Rectal smooth muscle tissue (tissue), 1 donor: Measurements from ENCODE around the gene CDH13.

Experiments used
- H3K27ac ChIP-seq: one replicate; pipeline ENCODE4 v1.7.0; 2013; ENCODE audit warnings: low read depth, low read length, inconsistent platforms
- H3K27me3 ChIP-seq: one replicate; pipeline ENCODE4 v1.7.0; 2013; ENCODE audit warnings: low read length; ENCODE audit not compliant: control insufficient read depth, insufficient read depth
- H3K36me3 ChIP-seq: one replicate; pipeline ENCODE4 v1.7.0; 2013; ENCODE audit warnings: low read length; ENCODE audit not compliant: control insufficient read depth, insufficient read depth
- H3K4me1 ChIP-seq: one replicate; pipeline ENCODE4 v1.7.0; 2013; ENCODE audit warnings: low read length; ENCODE audit not compliant: control insufficient read depth, insufficient read depth
- H3K4me3 ChIP-seq: one replicate; pipeline ENCODE4 v1.7.0; 2013; ENCODE audit warnings: low read length
- H3K9ac ChIP-seq: one replicate; pipeline ENCODE4 v1.7.0; 2013; ENCODE audit warnings: low read length

The CDH13 gene

DNA sequence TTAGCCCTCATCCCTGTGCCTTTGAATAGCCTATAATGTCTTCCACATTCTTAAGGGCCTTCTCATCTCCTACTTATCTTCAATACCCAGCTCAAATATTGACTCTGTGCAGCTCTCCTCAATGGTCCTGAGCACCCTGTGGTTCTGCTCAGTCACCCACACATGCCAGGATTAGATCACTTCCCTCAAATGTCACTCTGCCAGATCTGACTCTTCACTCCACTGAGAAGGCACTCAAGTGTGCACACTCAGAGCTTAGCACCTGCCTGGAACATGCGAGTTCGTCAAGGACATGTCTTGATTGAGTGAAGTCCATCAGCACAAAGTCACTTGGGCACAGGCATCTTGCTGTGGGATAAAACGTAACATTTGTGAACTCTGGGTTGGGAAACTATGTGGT is 404.8 kb downstream of the CDH13 start:
- Histone ChIP-seq H3K4me3 (no peak overlapping the region), H3K27me3 (no peaks in the 10 kb centered on the region), H3K36me3 (no peaks in the 10 kb centered on the region), H3K9ac (no peak overlapping the region), H3K27ac (no peak overlapping the region), H3K4me1 (no peaks in the 10 kb centered on the region)

DNA sequence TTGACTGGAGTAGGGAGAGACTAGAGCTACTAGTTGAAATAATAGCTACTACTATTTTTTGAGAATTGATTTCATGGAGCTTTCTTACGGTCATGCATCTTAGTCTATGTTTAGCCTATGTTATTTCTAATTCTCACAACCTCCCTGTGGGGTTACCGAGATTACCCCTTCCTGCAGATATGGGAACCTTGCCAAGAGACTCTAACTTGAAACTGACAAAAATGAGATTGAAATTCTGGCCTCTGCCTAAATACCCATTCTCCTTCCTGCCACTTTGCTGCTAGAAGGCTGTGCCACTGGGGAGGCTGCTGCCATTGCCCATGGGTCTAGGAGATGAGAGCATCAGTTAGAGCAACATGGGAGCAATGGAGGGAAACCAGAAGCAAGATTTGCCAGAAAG is 410.3 kb downstream of the CDH13 start:
- H3K4me1 ChIP-seq, result no peaks in the 10 kb centered on the region
- no peak overlapping the region for H3K27ac ChIP-seq
- H3K36me3 ChIP-seq, result no peaks in the 10 kb centered on the region
- H3K27me3 ChIP-seq, result no peaks in the 10 kb centered on the region
- H3K4me3 ChIP-seq, result no peak overlapping the region
- H3K9ac ChIP-seq, result no peak overlapping the region

DNA sequence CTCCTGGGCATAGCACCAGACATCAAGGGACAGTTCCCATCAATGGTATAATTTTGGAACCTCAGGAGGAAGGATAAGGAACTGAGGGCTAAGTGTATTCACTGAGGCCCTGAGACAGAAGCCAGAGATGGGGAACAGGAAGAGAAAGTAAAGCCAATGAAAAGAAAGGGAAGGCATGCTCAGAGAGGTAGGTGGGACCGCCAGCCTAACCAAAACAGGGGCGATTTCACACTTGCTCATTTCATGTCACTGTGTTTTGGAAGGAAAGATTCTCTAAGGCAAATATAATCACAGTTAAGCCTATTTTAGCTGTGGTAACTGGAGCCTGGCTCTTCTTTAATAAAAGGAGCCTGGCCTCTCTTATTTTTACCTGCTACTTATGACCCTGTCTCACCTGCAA is 411.1 kb downstream of the CDH13 start:
- Histone ChIP-seq H3K27me3 (no peaks in the 10 kb centered on the region), H3K27ac (no peak overlapping the region), H3K4me1 (no peaks in the 10 kb centered on the region), H3K9ac (no peak overlapping the region), H3K4me3 (no peak overlapping the region), H3K36me3 (no peaks in the 10 kb centered on the region)

DNA sequence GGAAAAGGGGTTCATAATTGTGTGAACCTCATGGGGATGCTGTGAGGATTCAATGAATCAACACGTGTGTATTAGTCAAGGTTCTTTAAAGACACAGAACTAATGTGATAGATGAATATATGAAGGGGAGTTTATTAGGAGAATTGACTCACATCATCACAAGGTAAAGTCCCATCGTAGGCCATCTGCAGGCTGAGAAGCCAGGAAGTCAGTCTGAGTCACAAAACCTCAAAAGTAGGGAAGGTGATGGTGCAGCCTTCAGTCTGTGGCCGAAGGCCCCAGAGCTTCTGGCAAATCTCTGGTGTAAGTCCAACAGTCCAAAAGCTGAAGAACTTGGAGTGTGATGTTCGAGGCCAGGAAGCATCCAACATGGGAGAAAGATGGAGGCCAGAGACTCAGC is 413.4 kb downstream of the CDH13 start:
- Histone ChIP-seq H3K9ac (no peak overlapping the region), H3K4me3 (no peak overlapping the region), H3K27ac (no peak overlapping the region), H3K4me1 (no peaks in the 10 kb centered on the region), H3K36me3 (no peaks in the 10 kb centered on the region), H3K27me3 (no peaks in the 10 kb centered on the region)

DNA sequence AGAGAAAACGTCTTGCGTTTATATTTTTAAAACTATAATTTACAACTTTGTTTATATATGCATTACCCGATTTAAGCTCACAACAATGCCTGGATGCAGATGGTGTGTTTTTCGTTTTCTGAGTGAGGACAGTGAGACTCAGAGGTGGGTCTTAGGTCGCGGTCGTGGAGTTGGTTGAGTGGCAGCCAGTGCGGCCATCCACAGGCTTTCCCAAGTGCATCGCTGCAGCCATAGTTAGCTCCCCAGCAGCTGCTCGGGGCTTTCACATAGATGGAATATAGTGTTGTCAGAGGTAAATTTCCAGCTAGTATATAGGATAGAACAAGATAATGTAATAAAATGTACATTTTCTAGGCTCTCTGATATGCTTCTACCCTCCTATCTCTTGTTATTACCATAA is 417.8 kb downstream of the CDH13 start:
- no peaks in the 10 kb centered on the region for H3K27me3 ChIP-seq
- no peak overlapping the region for H3K27ac ChIP-seq
- no peak overlapping the region for H3K9ac ChIP-seq
- no peak overlapping the region for H3K4me3 ChIP-seq
- no peaks in the 10 kb centered on the region for H3K36me3 ChIP-seq
- no peaks in the 10 kb centered on the region for H3K4me1 ChIP-seq

DNA sequence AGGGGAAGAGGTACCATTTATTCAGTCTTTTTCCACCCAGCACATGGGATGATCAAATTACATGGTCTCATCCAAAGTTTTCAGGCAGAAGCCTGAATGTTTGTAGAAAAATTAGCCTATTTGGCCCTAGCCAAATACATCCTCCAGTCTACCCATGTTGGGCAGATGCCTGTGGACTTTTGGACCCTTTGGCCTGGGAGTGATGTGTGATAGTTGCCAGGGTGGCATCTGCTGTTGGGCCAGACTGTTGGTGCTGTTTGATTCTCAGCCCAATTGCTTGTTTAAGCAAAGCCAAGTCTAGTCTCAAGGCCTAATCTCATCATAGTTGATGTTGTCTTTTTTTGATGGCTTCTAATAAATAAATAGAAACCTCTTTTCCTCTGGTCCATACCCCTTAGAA is 419.0 kb downstream of the CDH13 start:
- Histone ChIP-seq H3K27ac (no peak overlapping the region), H3K27me3 (no peaks in the 10 kb centered on the region), H3K9ac (no peak overlapping the region), H3K36me3 (no peaks in the 10 kb centered on the region), H3K4me1 (no peaks in the 10 kb centered on the region), H3K4me3 (no peak overlapping the region)

DNA sequence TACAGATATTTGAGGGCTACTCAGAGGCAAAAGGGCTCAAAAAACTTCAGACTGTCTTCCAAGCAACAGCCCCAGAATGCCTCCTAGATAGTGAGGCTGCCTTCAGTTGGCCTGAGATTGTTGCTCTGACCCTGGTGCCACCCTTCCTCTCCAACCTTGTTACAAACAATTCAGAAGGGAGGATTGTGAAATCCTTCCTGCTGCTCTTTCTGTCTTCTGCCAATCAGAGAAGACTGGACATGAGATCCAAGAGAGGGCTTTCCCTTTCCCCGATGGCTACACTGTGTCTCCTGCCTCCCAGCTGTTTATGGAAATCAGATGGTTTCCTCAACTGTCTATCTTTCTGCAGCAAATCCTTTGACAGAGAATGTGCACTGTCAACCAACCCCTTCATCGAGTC is 419.9 kb downstream of the CDH13 start:
- Histone ChIP-seq H3K9ac (no peak overlapping the region), H3K27ac (no peak overlapping the region), H3K4me1 (no peaks in the 10 kb centered on the region), H3K27me3 (no peaks in the 10 kb centered on the region), H3K36me3 (no peaks in the 10 kb centered on the region), H3K4me3 (no peak overlapping the region)

DNA sequence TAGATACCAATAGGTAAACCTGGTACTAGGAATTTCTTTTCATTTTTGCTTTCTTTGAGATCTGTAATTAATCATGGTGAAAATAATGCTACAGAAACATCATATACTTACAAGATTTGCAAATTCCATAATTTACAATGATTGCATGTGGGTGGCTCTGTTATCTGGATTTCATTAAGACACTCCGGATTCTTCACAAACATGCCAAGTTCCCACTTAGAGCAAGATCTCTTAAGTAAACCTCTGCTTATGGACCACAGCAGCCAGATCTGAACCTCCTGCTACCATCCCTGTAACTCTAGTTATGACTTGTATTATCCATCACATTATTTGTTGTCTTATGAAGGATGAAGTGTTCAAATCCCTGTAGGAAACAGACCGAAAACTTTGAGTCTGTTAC is 424.7 kb downstream of the CDH13 start:
- Histone ChIP-seq H3K4me1 (no peaks in the 10 kb centered on the region), H3K9ac (no peak overlapping the region), H3K36me3 (no peaks in the 10 kb centered on the region), H3K27ac (no peak overlapping the region), H3K27me3 (no peaks in the 10 kb centered on the region), H3K4me3 (no peak overlapping the region)

DNA sequence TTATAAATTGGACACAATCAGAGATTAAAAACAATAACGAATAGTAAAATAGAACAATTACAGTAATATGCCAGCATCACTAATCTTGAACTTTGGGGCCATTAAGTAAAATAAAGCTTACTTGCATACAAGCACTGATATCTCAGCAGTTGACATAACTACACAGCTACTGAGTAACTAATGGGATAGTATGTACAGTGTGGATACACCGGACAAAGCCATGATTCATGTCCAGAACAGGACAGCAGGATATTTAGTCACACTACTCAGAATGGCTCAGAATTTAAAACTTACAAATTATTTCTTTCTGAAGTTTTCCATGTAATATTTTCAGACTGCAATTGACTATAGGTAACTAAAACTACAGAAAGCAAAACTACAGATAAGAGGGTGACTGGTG is 427.5 kb downstream of the CDH13 start:
- no peaks in the 10 kb centered on the region for H3K27me3 ChIP-seq
- H3K9ac ChIP-seq, result no peak overlapping the region
- H3K36me3 ChIP-seq, result no peaks in the 10 kb centered on the region
- H3K4me3 ChIP-seq, result no peak overlapping the region
- no peak overlapping the region for H3K27ac ChIP-seq
- no peaks in the 10 kb centered on the region for H3K4me1 ChIP-seq

DNA sequence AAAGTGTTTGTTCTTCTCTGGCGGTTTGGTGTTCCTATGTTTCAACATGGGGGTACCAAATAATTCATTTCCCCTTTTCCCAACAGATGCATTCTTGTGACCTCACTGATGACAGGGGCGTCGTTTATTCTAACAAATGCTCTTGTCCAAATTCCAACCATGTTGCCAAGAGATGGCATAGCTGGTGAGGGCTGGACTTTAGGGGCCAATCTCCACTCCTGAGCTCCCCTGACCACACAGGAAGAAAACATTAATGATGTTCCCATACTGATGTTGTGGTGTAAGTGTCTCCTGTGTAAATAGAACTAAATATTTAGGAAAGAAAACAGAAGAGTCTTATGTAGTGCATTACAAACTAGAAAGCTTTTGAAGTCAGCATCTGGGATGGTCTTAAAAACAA is 431.6 kb downstream of the CDH13 start:
- H3K27me3 ChIP-seq, result peaks cover 2% of the 10 kb centered on the region
- H3K4me1 ChIP-seq, result no peaks in the 10 kb centered on the region
- H3K9ac ChIP-seq, result no peak overlapping the region
- H3K4me3 ChIP-seq, result no peak overlapping the region
- no peak overlapping the region for H3K27ac ChIP-seq
- no peaks in the 10 kb centered on the region for H3K36me3 ChIP-seq

DNA sequence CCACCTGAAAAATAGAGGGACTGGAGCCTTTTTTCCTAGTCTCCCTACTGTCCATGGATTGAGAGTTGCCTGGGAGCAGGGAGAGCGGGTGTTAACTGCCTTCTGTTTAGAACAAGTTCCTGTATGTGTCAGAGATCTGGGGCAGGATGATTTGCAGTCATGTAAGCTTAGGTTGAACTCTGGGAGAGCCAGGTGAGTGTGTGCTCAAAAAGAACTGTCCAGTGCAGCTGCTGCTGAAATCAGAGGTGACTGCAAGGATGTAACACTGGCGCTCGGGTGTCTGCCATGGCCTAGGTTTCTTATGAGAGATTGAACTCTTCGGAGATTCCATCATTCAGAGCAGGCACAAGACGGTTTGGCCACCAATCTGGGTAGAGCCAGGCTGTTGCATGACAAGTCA is 432.5 kb downstream of the CDH13 start:
- Histone ChIP-seq H3K27me3 (peaks cover 2% of the 10 kb centered on the region), H3K4me1 (no peaks in the 10 kb centered on the region), H3K9ac (no peak overlapping the region), H3K4me3 (no peak overlapping the region), H3K36me3 (no peaks in the 10 kb centered on the region), H3K27ac (no peak overlapping the region)

DNA sequence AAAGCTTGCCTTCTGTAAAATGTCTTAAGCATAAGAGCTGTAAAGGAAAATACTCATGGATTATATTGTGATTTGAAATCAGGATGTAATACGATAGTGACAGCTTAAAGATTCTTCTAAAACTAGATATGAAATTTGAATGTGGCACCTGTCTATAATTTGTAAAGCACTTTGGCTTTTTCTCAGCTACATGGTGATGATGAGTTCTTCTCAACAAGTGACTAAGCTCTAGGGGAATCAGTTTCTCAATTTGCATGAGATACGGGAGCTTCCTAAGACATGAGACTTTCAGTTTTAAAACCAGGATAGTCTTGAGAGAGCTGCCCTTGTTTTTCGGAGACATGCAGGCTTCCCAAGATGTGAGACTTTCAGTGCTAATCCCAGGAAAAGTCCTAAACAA is 439.2 kb downstream of the CDH13 start:
- Histone ChIP-seq H3K4me3 (no peak overlapping the region), H3K4me1 (no peaks in the 10 kb centered on the region), H3K27me3 (peaks cover 2% of the 10 kb centered on the region), H3K36me3 (no peaks in the 10 kb centered on the region), H3K27ac (no peak overlapping the region), H3K9ac (no peak overlapping the region)

DNA sequence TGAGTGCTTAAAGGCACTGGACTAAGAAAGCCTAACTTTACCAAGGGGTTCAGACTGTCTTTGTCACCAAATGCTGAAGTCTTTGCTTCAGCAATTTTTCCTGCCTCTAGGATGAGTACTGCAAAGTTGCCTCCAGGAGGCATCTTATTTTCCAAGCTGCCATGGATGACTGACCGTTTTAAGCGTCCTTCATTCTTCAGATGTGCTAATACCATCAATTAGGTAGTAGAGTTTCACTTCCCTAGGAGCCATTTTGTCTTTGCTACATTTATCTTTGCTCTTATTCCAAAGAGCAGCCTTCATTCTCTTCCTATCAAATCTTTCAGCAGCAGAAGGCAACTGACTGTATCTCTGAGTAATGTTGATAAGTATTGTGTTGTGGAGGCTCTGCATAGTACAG is 440.1 kb downstream of the CDH13 start:
- Histone ChIP-seq H3K4me3 (no peak overlapping the region), H3K4me1 (no peaks in the 10 kb centered on the region), H3K27ac (no peak overlapping the region)

DNA sequence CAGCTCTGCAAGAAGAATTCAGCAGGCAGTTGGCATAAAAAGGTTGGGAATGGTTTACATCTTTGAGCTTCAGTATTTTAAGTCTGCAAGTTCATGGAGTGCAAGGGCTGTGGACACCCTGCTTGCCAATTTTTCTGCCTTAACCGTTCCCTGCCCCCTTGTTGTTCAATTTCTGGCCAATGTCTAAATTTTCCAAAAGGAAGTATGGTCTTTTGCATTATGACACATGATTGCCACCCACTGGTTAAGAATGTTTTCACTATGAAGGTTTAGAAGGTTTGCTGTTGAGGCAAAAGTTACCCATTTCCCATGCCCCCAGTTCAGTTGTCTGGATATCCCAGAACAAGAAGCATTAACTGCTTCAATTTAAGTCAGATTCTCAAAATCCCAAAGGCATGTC is 441.9 kb downstream of the CDH13 start:
- Histone ChIP-seq H3K27me3 (no peaks in the 10 kb centered on the region), H3K9ac (no peak overlapping the region), H3K36me3 (no peaks in the 10 kb centered on the region), H3K4me3 (no peak overlapping the region), H3K27ac (no peak overlapping the region), H3K4me1 (no peaks in the 10 kb centered on the region)

More for the DNA sequence above, 440.1 kb downstream of the CDH13 start:
- peaks cover 2% of the 10 kb centered on the region for H3K27me3 ChIP-seq
- no peak overlapping the region for H3K9ac ChIP-seq
- H3K36me3 ChIP-seq, result no peaks in the 10 kb centered on the region
